Measurements from ENCODE around the gene SHISA5. TPM values are rescaled to one million over a fixed set of nuclear protein-coding genes. Genes with fewer than 3 reads are reported as not detected.

The SHISA5 gene
- total and polyA plus RNA-seq, 2 donors (not counting 1 experiment from before 2014, with no cell fraction given): 147 to 183 TPM

GRCh38 chr3:48423883-48424695 lies 79.9 kb downstream of the SHISA5 start:
- DNase-seq: no peak
- H3K27ac Mint-ChIP-seq: no peak overlapping the region
- peaks cover 0 to 9% (median 3%) of the 10 kb centered on the region in 4 experiments for H3K27me3 ChIP-seq (replicated peaks in 1 of 4; ENCODE audit: control extremely low read depth in 1 of 4, control insufficient read depth in 3 of 4, insufficient read depth in 4 of 4, low read length in 3 of 4)
- peaks cover 0 to 3% (median 0%) of the 10 kb centered on the region in 3 donors for H3K9me3 ChIP-seq (ENCODE audit: control extremely low read depth in 1 of 3, control insufficient read depth in 2 of 3, insufficient read depth in 1 of 3, low read length in 2 of 3)
- H4K20me1 ChIP-seq (ENCODE audit: control insufficient read depth, insufficient read depth, low read length, poor library complexity, severe bottlenecking): no peaks in the 10 kb centered on the region
- H3K9ac ChIP-seq (ENCODE audit: low read length): no peak overlapping the region
- TF ChIP-seq CTCF (IDR thresholded peaks at IDR 0.05): no peak
- no peak for TF ChIP-seq EZH2 (IDR thresholded peaks at IDR 0.05; ENCODE audit: borderline replicate concordance, insufficient read depth, low read depth, low read length, poor library complexity, severe bottlenecking)
- intact Hi-C loops (cut with micrococcal nuclease): no loop called here
- H3K4me2 ChIP-seq (replicated peaks; ENCODE audit: low read depth, low read length, poor library complexity, severe bottlenecking): no peak overlapping the region
- no peaks in the 10 kb centered on the region for H3K9me3 Mint-ChIP-seq (ENCODE audit: insufficient read depth)
- H3K27me3 Mint-ChIP-seq: peaks cover 16% of the 10 kb centered on the region
- no peak for ATAC-seq (ENCODE audit: low read depth)
- H3K4me1 Mint-ChIP-seq: peaks cover 6% of the 10 kb centered on the region
- H3K79me2 ChIP-seq (ENCODE audit: control insufficient read depth, insufficient read depth, low read length): no peaks in the 10 kb centered on the region
- no peak overlapping the region for H2AFZ ChIP-seq (ENCODE audit: insufficient read depth, low read depth, low read length, poor library complexity, severe bottlenecking)
- WGBS (ENCODE audit: insufficient coverage): 93% methylated on average over 27 of the region's 27 CpGs
- no peak overlapping the region for H3K27ac ChIP-seq (ENCODE audit: low read length in 2 of 2)
- H3K4me1 ChIP-seq (ENCODE audit: control insufficient read depth in 2 of 2, insufficient read depth in 2 of 2, low read length in 2 of 2): peaks cover 0 to 3% of the 10 kb centered on the region in 2 donors
- H3K36me3 ChIP-seq (replicated peaks in 1 of 2; ENCODE audit: control extremely low read depth in 1 of 2, control insufficient read depth in 1 of 2, extremely low read depth in 1 of 2, insufficient read depth in 2 of 2, low read length in 1 of 2): no peaks in the 10 kb centered on the region
- CTCF ChIA-PET: interaction anchor here (0.6 to 2.3 kb wide), 4 partner anchors 12 to 83 kb away, joined by 3 to 16 read pairs (median 7); no protein-coding TSS in a partner anchor
- H3K4me3 Mint-ChIP-seq: no peak overlapping the region
- POLR2A ChIA-PET: no interaction called here
- H3K4me3 ChIP-seq (ENCODE audit: control extremely low read depth in 1 of 5, extremely low read depth in 1 of 5, insufficient read depth in 1 of 5, low read depth in 2 of 5, low read length in 4 of 5): no peak overlapping the region

Measured in B cell (primary cell).